ENCODE measurements around the gene NLRP3. TPM values are rescaled to one million over a fixed set of nuclear protein-coding genes. Genes with fewer than 3 reads are reported as not detected.

NLRP3 gene
- total and polyA plus RNA-seq, 2 donors (not counting 1 experiment from before 2014, with no cell fraction given), result 1.4 to 1.7 TPM

GRCh38 chr1:247493106-247493505 lies 77.1 kb downstream of the NLRP3 start:
- H3K27me3 Mint-ChIP-seq, result peaks cover 23% of the 10 kb centered on the region
- H3K4me3 ChIP-seq (ENCODE audit: control extremely low read depth in 1 of 5, extremely low read depth in 1 of 5, insufficient read depth in 1 of 5, low read depth in 2 of 5, low read length in 4 of 5), result no peak overlapping the region
- no peak for DNase-seq
- no peak overlapping the region for H2AFZ ChIP-seq (ENCODE audit: insufficient read depth, low read depth, low read length, poor library complexity, severe bottlenecking)
- H3K27ac Mint-ChIP-seq, result no peak overlapping the region
- no peak for ATAC-seq (ENCODE audit: low read depth)
- ChIA-PET CTCF (interaction anchor here (1.1 to 10.4 kb wide), 3 partner anchors 9 to 120 kb away, joined by 3 to 238 read pairs (median 4); no protein-coding TSS in a partner anchor), POLR2A (no interaction called here)
- no CpG with 5 or more reads among the region's 1 CpG for WGBS (ENCODE audit: insufficient coverage)
- H3K9ac ChIP-seq (ENCODE audit: low read length), result no peak overlapping the region
- no peaks in the 10 kb centered on the region for H3K4me1 Mint-ChIP-seq
- H3K9me3 ChIP-seq (ENCODE audit: control extremely low read depth in 1 of 3, control insufficient read depth in 2 of 3, insufficient read depth in 1 of 3, low read length in 2 of 3), result no peaks in the 10 kb centered on the region
- no peaks in the 10 kb centered on the region for H3K36me3 ChIP-seq (replicated peaks in 1 of 2; ENCODE audit: control extremely low read depth in 1 of 2, control insufficient read depth in 1 of 2, extremely low read depth in 1 of 2, insufficient read depth in 2 of 2, low read length in 1 of 2)
- H3K27me3 ChIP-seq (replicated peaks in 1 of 4; ENCODE audit: control extremely low read depth in 1 of 4, control insufficient read depth in 3 of 4, insufficient read depth in 4 of 4, low read length in 3 of 4), result peaks cover 0 to 5% (median 0%) of the 10 kb centered on the region in 4 experiments
- no peaks in the 10 kb centered on the region for H3K9me3 Mint-ChIP-seq (ENCODE audit: insufficient read depth)
- H3K27ac ChIP-seq (ENCODE audit: low read length in 2 of 2), result no peak overlapping the region
- intact Hi-C loops (cut with micrococcal nuclease), result no loop called here
- no peaks in the 10 kb centered on the region for H3K4me1 ChIP-seq (ENCODE audit: control insufficient read depth in 2 of 2, insufficient read depth in 2 of 2, low read length in 2 of 2)
- H3K4me2 ChIP-seq (replicated peaks; ENCODE audit: low read depth, low read length, poor library complexity, severe bottlenecking), result no peak overlapping the region
- no peaks in the 10 kb centered on the region for H4K20me1 ChIP-seq (ENCODE audit: control insufficient read depth, insufficient read depth, low read length, poor library complexity, severe bottlenecking)
- no peaks in the 10 kb centered on the region for H3K79me2 ChIP-seq (ENCODE audit: control insufficient read depth, insufficient read depth, low read length)
- TF ChIP-seq EZH2 (IDR thresholded peaks at IDR 0.05; ENCODE audit: borderline replicate concordance, insufficient read depth, low read depth, low read length, poor library complexity, severe bottlenecking) (no peak), CTCF (IDR thresholded peaks at IDR 0.05) (no peak)
- H3K4me3 Mint-ChIP-seq, result no peak overlapping the region

- Histone ChIP-seq H3K36me3 (replicated peaks in 1 of 2; ENCODE audit: control extremely low read depth in 1 of 2, control insufficient read depth in 1 of 2, extremely low read depth in 1 of 2, insufficient read depth in 2 of 2, low read length in 1 of 2) (no peaks in the 10 kb centered on the region), H2AFZ (ENCODE audit: insufficient read depth, low read depth, low read length, poor library complexity, severe bottlenecking) (no peak overlapping the region), H3K27me3 (replicated peaks in 1 of 4; ENCODE audit: control extremely low read depth in 1 of 4, control insufficient read depth in 3 of 4, insufficient read depth in 4 of 4, low read length in 3 of 4) (peaks cover 0 to 5% (median 0%) of the 10 kb centered on the region in 4 experiments), H3K4me1 (ENCODE audit: control insufficient read depth in 2 of 2, insufficient read depth in 2 of 2, low read length in 2 of 2) (no peaks in the 10 kb centered on the region), H3K4me3 (ENCODE audit: control extremely low read depth in 1 of 5, extremely low read depth in 1 of 5, insufficient read depth in 1 of 5, low read depth in 2 of 5, low read length in 4 of 5) (no peak overlapping the region), H3K79me2 (ENCODE audit: control insufficient read depth, insufficient read depth, low read length) (no peaks in the 10 kb centered on the region), H3K9me3 (ENCODE audit: control extremely low read depth in 1 of 3, control insufficient read depth in 2 of 3, insufficient read depth in 1 of 3, low read length in 2 of 3) (no peaks in the 10 kb centered on the region), H3K27ac (ENCODE audit: low read length in 2 of 2) (no peak overlapping the region), H4K20me1 (ENCODE audit: control insufficient read depth, insufficient read depth, low read length, poor library complexity, severe bottlenecking) (no peaks in the 10 kb centered on the region), H3K4me2 (replicated peaks; ENCODE audit: low read depth, low read length, poor library complexity, severe bottlenecking) (no peak overlapping the region), H3K9ac (ENCODE audit: low read length) (no peak overlapping the region)
- no peaks in the 10 kb centered on the region for H3K9me3 Mint-ChIP-seq (ENCODE audit: insufficient read depth)
- DNase-seq (no peak), ATAC-seq (ENCODE audit: low read depth) (no peak)
- peaks cover 24% of the 10 kb centered on the region for H3K27me3 Mint-ChIP-seq
- no peak overlapping the region for H3K4me3 Mint-ChIP-seq
- POLR2A ChIA-PET, result no interaction called here
- H3K27ac Mint-ChIP-seq, result no peak overlapping the region
- TF ChIP-seq CTCF (IDR thresholded peaks at IDR 0.05), result no peak
- TF ChIP-seq EZH2 (IDR thresholded peaks at IDR 0.05; ENCODE audit: borderline replicate concordance, insufficient read depth, low read depth, low read length, poor library complexity, severe bottlenecking), result no peak
- WGBS (ENCODE audit: insufficient coverage), result no CpG with 5 or more reads among the region's 2 CpGs
- intact Hi-C loops (cut with micrococcal nuclease), result no loop called here
- H3K4me1 Mint-ChIP-seq, result no peaks in the 10 kb centered on the region
- CTCF ChIA-PET, result interaction anchor here (0.9 kb wide), 1 partner anchor 122 kb away, joined by 6 read pairs; no protein-coding TSS in a partner anchor
These were observed 78.8 kb downstream of the NLRP3 start for GRCh38 chr1:247494767-247495166.
